B cell (primary cell): Measurements from ENCODE around the gene STAC3. TPM values are rescaled to one million over a fixed set of nuclear protein-coding genes. Genes with fewer than 3 reads are reported as not detected.

ENCODE experiments used
- ATAC-seq: fragments of 200-7000 bp; cut with Tn5 transposase; one replicate; pipeline ENCODE4 v1.10.0; 2021; ENCODE audit warnings: low read depth, mild to moderate bottlenecking, moderate number of reproducible peaks, moderate library complexity
- CTCF ChIA-PET: fragments of 350-600 bp; sonication (Branson Sonifier 250); formaldehyde crosslinking; loops from one replicate; lab custom pipeline; 2021; ENCODE audit warnings: antibody characterized with exemption, inconsistent platforms; lab: Charles Lee
- POLR2A ChIA-PET: fragments of 350-600 bp; sonication (Branson Sonifier 250); formaldehyde crosslinking; loops from one replicate; lab custom pipeline; 2021; ENCODE audit warnings: antibody characterized with exemption; lab: Charles Lee
- DNase-seq: peaks from one replicate; pipeline ENCODE4 v3.0.0; 2013
- H2AFZ ChIP-seq: 2 replicates; pipeline ENCODE4 v1.6.1; 2012; ENCODE audit warnings: mild to moderate bottlenecking, low read depth, low read length; ENCODE audit not compliant: insufficient read depth, poor library complexity, severe bottlenecking
- H3K27ac ChIP-seq, 2 donors: 1 replicate in 1 of 2; 2 replicates in 1 of 2; pipeline ENCODE4 v1.5.1; 2012 to 2013; ENCODE audit warnings: low read length in 2 of 2, mild to moderate bottlenecking in 2 of 2, moderate library complexity in 1 of 2
- H3K27me3 ChIP-seq, 4 experiments: fragments of 200-600 bp in 1 of 4; sonication (generic) in 1 of 4; replicated peaks in 1 of 4; 1 replicate in 2 of 4; 2 replicates in 2 of 4; pipeline versions ENCODE4 v1.6.1 to v1.7.0; 2013 to 2016; ENCODE audit warnings: low read length in 3 of 4, mild to moderate bottlenecking in 2 of 4, mixed read lengths in 1 of 4, moderate library complexity in 1 of 4; ENCODE audit not compliant: insufficient read depth in 4 of 4, control insufficient read depth in 3 of 4; ENCODE audit errors: control extremely low read depth in 1 of 4
- H3K36me3 ChIP-seq, 2 experiments: replicated peaks in 1 of 2; 1 replicate in 1 of 2; 2 replicates in 1 of 2; pipeline versions ENCODE4 v1.6.1 to v1.7.1; 2013; ENCODE audit warnings: low read length in 1 of 2; ENCODE audit not compliant: insufficient read depth in 2 of 2, control insufficient read depth in 1 of 2; ENCODE audit errors: control extremely low read depth in 1 of 2, extremely low read depth in 1 of 2
- H3K4me1 ChIP-seq, 2 donors: fragments of 200-600 bp in 1 of 2; sonication (generic) in 1 of 2; 1 replicate in 1 of 2; 2 replicates in 1 of 2; pipeline versions ENCODE4 v1.5.1 to v1.6.1; 2013 to 2017; ENCODE audit warnings: low read length in 2 of 2; ENCODE audit not compliant: control insufficient read depth in 2 of 2, insufficient read depth in 2 of 2
- H3K4me2 ChIP-seq: replicated peaks from 2 replicates; pipeline ENCODE3; 2012; ENCODE audit warnings: mild to moderate bottlenecking, low read depth, low read length; ENCODE audit not compliant: poor library complexity, severe bottlenecking
- H3K4me3 ChIP-seq, 5 experiments: fragments of 200-600 bp in 1 of 5; sonication (generic) in 1 of 5; 1 replicate in 3 of 5; 2 replicates in 2 of 5; pipeline versions ENCODE4 v1.5.1 to v1.7.0; 2011 to 2016; ENCODE audit warnings: low read length in 4 of 5, mild to moderate bottlenecking in 4 of 5, low read depth in 2 of 5, control low read depth in 1 of 5, moderate library complexity in 1 of 5; ENCODE audit not compliant: insufficient read depth in 1 of 5; ENCODE audit errors: control extremely low read depth in 1 of 5, extremely low read depth in 1 of 5
- H3K79me2 ChIP-seq: fragments of 200-600 bp; sonication (generic); one replicate; pipeline ENCODE4 v1.6.0; 2016; ENCODE audit warnings: low read length; ENCODE audit not compliant: control insufficient read depth, insufficient read depth
- H3K9ac ChIP-seq: fragments of 200-600 bp; sonication (generic); 2 replicates; pipeline ENCODE4 v1.6.1; 2017; ENCODE audit warnings: mild to moderate bottlenecking, low read length, moderate library complexity
- H3K9me3 ChIP-seq, 3 donors: one replicate each; pipeline versions ENCODE4 v1.6.1 to v1.7.1; 2013; ENCODE audit warnings: low read length in 2 of 3; ENCODE audit not compliant: control insufficient read depth in 2 of 3, insufficient read depth in 1 of 3; ENCODE audit errors: control extremely low read depth in 1 of 3
- H4K20me1 ChIP-seq: 2 replicates; pipeline ENCODE4 v1.6.0; 2012; ENCODE audit warnings: mild to moderate bottlenecking, low read length; ENCODE audit not compliant: insufficient read depth, control insufficient read depth, poor library complexity, severe bottlenecking
- H3K27ac Mint-ChIP-seq: one replicate; pipeline ENCODE4 v1.8.0; 2021; ENCODE audit warnings: mixed read lengths
- H3K27me3 Mint-ChIP-seq: one replicate; pipeline ENCODE4 v1.8.0; 2021; ENCODE audit warnings: mixed read lengths
- H3K4me1 Mint-ChIP-seq: one replicate; pipeline ENCODE4 v1.8.0; 2021; ENCODE audit warnings: mixed read lengths
- H3K4me3 Mint-ChIP-seq: one replicate; pipeline ENCODE4 v1.8.0; 2021; ENCODE audit warnings: mixed read lengths
- H3K9me3 Mint-ChIP-seq: one replicate; pipeline ENCODE4 v1.8.0; 2022; ENCODE audit warnings: mixed read lengths; ENCODE audit not compliant: insufficient read depth
- EZH2 ChIP-seq: IDR thresholded peaks from 2 replicates; pipeline ENCODE4 v1.6.1; 2012; ENCODE audit warnings: borderline replicate concordance, low read depth, mild to moderate bottlenecking, moderate library complexity, low read length; ENCODE audit not compliant: insufficient read depth, poor library complexity, severe bottlenecking
- WGBS: methylation state at CpG from one replicate; pipeline ENCODE4 v1.1.5; 2013; ENCODE audit warnings: missing lambda C conversion rate; ENCODE audit not compliant: insufficient coverage; 5-methylcytosine and 5-hydroxymethylcytosine counted together
- intact Hi-C: fragments of 100-400 bp; cut with micrococcal nuclease; formaldehyde crosslinking; loops from one replicate; pipeline ENCODE4 v1.10.0; 2022
- polyA plus RNA-seq: library from polyadenylated mRNA; depleted of rRNA; stranded (reverse); fragments of >200 nt; gene quantifications from 2 replicates; pipeline ENCODE4 v1.2.3, GENCODE V29; 2012
- total RNA-seq, 2 donors: library from RNA; stranded (reverse); fragments of 120-200 nt in 1 of 2; gene quantifications; 1 replicate in 1 of 2; 2 replicates in 1 of 2; pipeline versions ENCODE4 v1.2.3 to v1.2.4, GENCODE V29; 2013 to 2022
- TF ChIP-seq, protein P1 (sequence below): fragments of 200-600 bp; IDR thresholded peaks from one replicate; pipeline ENCODE4 v1.8.0; 2022; ENCODE audit warnings: antibody characterized with exemption, mild to moderate bottlenecking

The STAC3 gene
- total and polyA plus RNA-seq, 2 donors (not counting 1 experiment from before 2014, with no cell fraction given): 4.5 to 6.2 TPM

DNA sequence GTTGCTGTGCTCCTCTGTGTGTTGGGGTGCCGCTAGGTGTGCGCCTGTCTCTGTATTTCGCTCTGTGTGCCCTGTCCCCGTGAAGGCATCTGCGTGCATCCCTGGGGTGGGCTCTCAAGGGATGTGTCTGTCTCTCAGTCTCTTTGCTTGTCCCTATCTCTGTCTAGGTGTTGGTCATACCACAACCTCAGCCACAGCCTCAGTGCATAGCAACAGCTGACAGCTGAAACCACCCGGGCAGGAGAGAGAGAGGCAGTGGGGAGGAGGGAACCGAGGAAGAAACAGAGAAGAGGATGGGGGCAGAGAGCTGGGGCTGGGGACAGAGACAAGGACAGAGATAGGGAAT lies 35.3 kb downstream of the STAC3 start:
- peaks cover 8% of the 10 kb centered on the region for H4K20me1 ChIP-seq
- WGBS: 15% methylated on average over 7 of the region's 7 CpGs
- peak overlapping the region; percentile 79 to 80 for H3K27ac ChIP-seq
- TF ChIP-seq, protein P1, sequence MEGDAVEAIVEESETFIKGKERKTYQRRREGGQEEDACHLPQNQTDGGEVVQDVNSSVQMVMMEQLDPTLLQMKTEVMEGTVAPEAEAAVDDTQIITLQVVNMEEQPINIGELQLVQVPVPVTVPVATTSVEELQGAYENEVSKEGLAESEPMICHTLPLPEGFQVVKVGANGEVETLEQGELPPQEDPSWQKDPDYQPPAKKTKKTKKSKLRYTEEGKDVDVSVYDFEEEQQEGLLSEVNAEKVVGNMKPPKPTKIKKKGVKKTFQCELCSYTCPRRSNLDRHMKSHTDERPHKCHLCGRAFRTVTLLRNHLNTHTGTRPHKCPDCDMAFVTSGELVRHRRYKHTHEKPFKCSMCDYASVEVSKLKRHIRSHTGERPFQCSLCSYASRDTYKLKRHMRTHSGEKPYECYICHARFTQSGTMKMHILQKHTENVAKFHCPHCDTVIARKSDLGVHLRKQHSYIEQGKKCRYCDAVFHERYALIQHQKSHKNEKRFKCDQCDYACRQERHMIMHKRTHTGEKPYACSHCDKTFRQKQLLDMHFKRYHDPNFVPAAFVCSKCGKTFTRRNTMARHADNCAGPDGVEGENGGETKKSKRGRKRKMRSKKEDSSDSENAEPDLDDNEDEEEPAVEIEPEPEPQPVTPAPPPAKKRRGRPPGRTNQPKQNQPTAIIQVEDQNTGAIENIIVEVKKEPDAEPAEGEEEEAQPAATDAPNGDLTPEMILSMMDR: no peak
- no peak for TF ChIP-seq EZH2
- peaks cover 59% of the 10 kb centered on the region for H3K4me1 Mint-ChIP-seq
- DNase-seq (peak; percentile 77), ATAC-seq (peak; percentile 31)
- peak overlapping the region; percentile 65 for H3K9ac ChIP-seq
- peak overlapping the region; percentile 80 for H3K27ac Mint-ChIP-seq
- H3K36me3 ChIP-seq: no peaks in the 10 kb centered on the region
- no peaks in the 10 kb centered on the region for H3K9me3 Mint-ChIP-seq
- peaks cover 0 to 18% (median 0%) of the 10 kb centered on the region in 3 donors for H3K9me3 ChIP-seq
- POLR2A ChIA-PET: interaction anchor here (3.3 to 5.6 kb wide), 2 partner anchors 13 to 24 kb away, joined by 28 to 110 read pairs; partner anchors contain the start of gene SHMT2
- peaks cover 0 to 76% (median 31%) of the 10 kb centered on the region in 4 experiments for H3K27me3 ChIP-seq
- peaks cover 43% of the 10 kb centered on the region for H3K27me3 Mint-ChIP-seq
- intact Hi-C loops: loop anchor here (1.0 kb wide), 2 partner anchors 10 to 14 kb away; partner anchors contain the start of gene SHMT2
- peak overlapping the region; percentile 94 for H3K4me2 ChIP-seq
- H2AFZ ChIP-seq: peak overlapping the region; percentile 65
- H3K79me2 ChIP-seq: no peaks in the 10 kb centered on the region
- H3K4me1 ChIP-seq: peaks cover 60 to 61% of the 10 kb centered on the region in 2 donors
- H3K4me3 ChIP-seq: peak overlapping the region in 4 of 5 experiments; percentile 49 to 60 (median 52)
- H3K4me3 Mint-ChIP-seq: peak overlapping the region; percentile 82
- CTCF ChIA-PET: interaction anchor here (0.7 to 8.8 kb wide), 2 partner anchors 21 to 243 kb away, joined by 4 to 838 read pairs; partner anchors contain the start of genes SHMT2 and STAC3

DNA sequence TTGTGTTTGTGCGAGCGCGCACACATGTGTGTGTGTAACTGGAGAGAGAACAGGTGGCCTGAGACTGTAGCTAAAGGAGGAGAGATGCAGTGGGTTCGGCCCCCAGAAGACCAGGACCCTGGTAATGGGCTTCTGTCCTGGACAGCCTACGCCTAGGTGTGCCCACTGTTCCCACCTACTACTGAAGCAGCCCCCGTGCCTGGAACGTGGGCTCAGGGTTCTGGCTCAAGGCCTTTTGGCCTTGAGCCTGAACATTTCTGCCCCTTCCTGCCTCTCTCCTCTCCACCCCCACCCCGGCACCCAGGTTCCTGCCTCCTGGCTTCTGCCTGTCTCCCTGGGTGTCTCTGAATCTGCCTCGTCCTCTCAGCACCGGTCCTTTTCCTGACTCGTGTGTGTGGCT lies 35.9 kb downstream of the STAC3 start:
- peak overlapping the region; percentile 80 for H3K27ac Mint-ChIP-seq
- H3K27me3 Mint-ChIP-seq: peaks cover 41% of the 10 kb centered on the region
- Histone ChIP-seq H3K4me1 (peaks cover 57 to 58% of the 10 kb centered on the region in 2 donors), H3K4me2 (peak overlapping the region; percentile 94), H3K4me3 (no peak overlapping the region), H3K36me3 (no peaks in the 10 kb centered on the region), H3K79me2 (no peaks in the 10 kb centered on the region), H3K9ac (no peak overlapping the region), H3K9me3 (peaks cover 0 to 18% (median 0%) of the 10 kb centered on the region in 3 donors), H3K27me3 (peaks cover 0 to 70% (median 29%) of the 10 kb centered on the region in 4 experiments), H2AFZ (no peak overlapping the region), H4K20me1 (peaks cover 8% of the 10 kb centered on the region), H3K27ac (peak overlapping the region in 1 of 2 donors; percentile 80)
- POLR2A ChIA-PET: interaction anchor here (3.3 to 5.6 kb wide), 2 partner anchors 14 to 25 kb away, joined by 28 to 110 read pairs; partner anchors contain the start of gene SHMT2
- CTCF ChIA-PET: interaction anchor here (0.6 to 8.8 kb wide), 7 partner anchors 22 to 587 kb away, joined by 4 to 838 read pairs (median 8); partner anchors contain the start of genes INHBE, SHMT2 and STAC3
- no peaks in the 10 kb centered on the region for H3K9me3 Mint-ChIP-seq
- H3K4me1 Mint-ChIP-seq: peaks cover 57% of the 10 kb centered on the region
- intact Hi-C loops: no loop called here
- no peak for TF ChIP-seq EZH2
- TF ChIP-seq, protein P1: no peak
- peak overlapping the region; percentile 82 for H3K4me3 Mint-ChIP-seq
- ATAC-seq (no peak), DNase-seq (no peak)
- WGBS: 43% methylated on average over 8 of the region's 11 CpGs
